H1 (cell line): ENCODE measurements around the gene ORC6. TPM values are rescaled to one million over a fixed set of nuclear protein-coding genes. Genes with fewer than 3 reads are reported as not detected.

Experiments used
- CBX8 ChIP-seq: fragments of 300-800, 300-1000 bp; sonication (generic); IDR thresholded peaks from 2 replicates; pipeline ENCODE4 v1.7.1; 2016; ENCODE audit warnings: low read depth, low read length, borderline replicate concordance
- CHD2 ChIP-seq: IDR thresholded peaks from 2 replicates; pipeline ENCODE4 v1.6.1; 2012; ENCODE audit warnings: low read length, improper control_type of control experiment
- JUND ChIP-seq: IDR thresholded peaks from 2 replicates; pipeline ENCODE4 v1.6.1; 2011; ENCODE audit warnings: mild to moderate bottlenecking, improper control_type of control experiment, low read length
- ZNF274 ChIP-seq: IDR thresholded peaks from 2 replicates; pipeline ENCODE4 v1.7.0; 2012; ENCODE audit warnings: low read length, borderline replicate concordance; ENCODE audit errors: extremely low read depth
- polyA plus RNA-seq, 7 experiments: library from polyadenylated mRNA; depleted of rRNA in 3 of 7; stranded (reverse) in 5 of 7; unstranded in 2 of 7; fragments of >200 nt in 5 of 7; fragments of 200-250 nt in 2 of 7; gene quantifications; 1 replicate in 5 of 7; 2 replicates in 1 of 7; 4 replicates in 1 of 7; pipeline versions ENCODE4 v1.2.1 to v1.2.3, GENCODE V29; 2011 to 2013; ENCODE audit warnings: missing spikeins in 2 of 7, mixed read lengths in 2 of 7
- total RNA-seq: library from RNA; stranded (reverse); fragmentation: NEBNext Ultra II Directional; extraction: Animal tissue kit (Norgen Biotek cat#: 25700); gene quantifications from 2 replicates; pipeline ENCODE4 v1.2.1, GENCODE V29; 2021

ORC6 gene
- total and polyA plus RNA-seq, 2 of the 8 experiments (the other 6 are each of a cell fraction or from before 2014, with no cell fraction given), result 41.8 to 67.4 TPM

DNA sequence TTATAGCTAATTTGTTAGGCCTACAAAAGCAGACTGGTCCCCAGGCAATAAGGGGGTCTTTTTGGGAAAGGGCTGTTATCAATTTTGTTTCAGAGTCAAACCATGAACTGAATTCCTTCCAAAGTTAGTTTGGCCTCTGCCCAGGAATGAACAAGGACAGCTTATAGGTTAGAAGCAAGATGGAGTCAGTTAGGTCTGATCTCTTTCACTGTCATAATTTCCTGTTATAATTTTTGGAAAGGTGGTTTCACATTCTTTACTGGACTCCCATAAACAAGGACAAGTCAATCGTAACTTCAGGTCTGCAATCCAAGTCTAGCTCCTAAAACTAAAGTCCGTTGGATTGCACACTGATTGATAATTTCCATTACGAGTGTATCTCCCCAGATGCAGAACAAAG is 38.2 kb upstream of the ORC6 start (continued):
- TF ChIP-seq CBX8 (no peak), JUND (no peak), CHD2 (no peak), ZNF274 (no peak)
